ENCODE data around the gene SELENOO. TPM values are rescaled to one million over a fixed set of nuclear protein-coding genes. Genes with fewer than 3 reads are reported as not detected.

The SELENOO gene
- total and polyA plus RNA-seq, 2 of the 13 experiments (the other 11 are each of a cell fraction or from before 2014, with no cell fraction given): 14.4 to 19.0 TPM

DNA sequence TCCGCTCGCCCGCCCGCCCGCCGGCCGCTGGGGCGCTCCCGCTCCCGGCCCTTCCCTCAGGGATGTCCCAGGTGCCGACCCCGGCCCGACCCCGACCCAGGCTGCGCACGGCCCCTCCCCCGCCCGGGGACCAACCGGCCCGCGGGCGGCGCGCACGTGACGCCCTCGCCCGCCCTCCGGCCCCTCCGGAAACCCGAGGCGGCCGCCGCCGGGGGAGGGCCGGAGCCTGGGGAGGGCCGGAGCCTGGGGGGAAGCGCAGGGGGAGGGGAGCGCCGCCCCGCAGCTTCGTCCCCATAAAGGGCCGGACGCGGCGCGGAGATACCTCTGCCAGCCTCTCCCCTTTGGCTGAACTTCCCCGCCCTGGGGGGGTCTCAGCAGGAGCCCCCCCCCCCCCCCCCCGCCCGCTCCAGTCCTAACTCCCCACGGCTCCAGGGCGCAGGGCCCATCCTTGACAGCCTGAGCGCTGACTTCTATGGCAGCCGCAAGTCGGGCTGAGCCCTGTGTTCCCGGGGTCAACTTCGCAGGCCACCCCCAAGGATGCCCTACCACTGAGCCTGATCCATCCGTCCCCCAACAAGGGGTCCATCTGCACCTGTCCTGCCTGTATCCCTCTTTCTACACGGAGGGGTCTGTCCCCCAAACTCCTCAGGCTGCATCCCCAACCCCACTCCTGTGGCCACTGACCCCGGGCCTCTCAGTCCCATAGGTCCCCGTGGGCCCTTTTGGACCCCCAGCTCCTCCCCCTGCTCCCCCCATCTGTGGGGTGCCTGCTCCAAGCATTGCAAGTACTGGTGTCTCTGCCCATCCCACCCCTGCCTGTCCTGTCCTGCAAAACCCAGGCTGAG, 61.0 kb downstream of the SELENOO start, which contains the start of gene MAPK12 (continued):
- TF ChIP-seq ZBTB7A (CRISPR knock-in tag; IDR thresholded peaks at IDR 0.05): no peak
- TF ChIP-seq NCOA2 (CRISPR knock-in tag; IDR thresholded peaks at IDR 0.05): no peak
- TF ChIP-seq, protein P1, sequence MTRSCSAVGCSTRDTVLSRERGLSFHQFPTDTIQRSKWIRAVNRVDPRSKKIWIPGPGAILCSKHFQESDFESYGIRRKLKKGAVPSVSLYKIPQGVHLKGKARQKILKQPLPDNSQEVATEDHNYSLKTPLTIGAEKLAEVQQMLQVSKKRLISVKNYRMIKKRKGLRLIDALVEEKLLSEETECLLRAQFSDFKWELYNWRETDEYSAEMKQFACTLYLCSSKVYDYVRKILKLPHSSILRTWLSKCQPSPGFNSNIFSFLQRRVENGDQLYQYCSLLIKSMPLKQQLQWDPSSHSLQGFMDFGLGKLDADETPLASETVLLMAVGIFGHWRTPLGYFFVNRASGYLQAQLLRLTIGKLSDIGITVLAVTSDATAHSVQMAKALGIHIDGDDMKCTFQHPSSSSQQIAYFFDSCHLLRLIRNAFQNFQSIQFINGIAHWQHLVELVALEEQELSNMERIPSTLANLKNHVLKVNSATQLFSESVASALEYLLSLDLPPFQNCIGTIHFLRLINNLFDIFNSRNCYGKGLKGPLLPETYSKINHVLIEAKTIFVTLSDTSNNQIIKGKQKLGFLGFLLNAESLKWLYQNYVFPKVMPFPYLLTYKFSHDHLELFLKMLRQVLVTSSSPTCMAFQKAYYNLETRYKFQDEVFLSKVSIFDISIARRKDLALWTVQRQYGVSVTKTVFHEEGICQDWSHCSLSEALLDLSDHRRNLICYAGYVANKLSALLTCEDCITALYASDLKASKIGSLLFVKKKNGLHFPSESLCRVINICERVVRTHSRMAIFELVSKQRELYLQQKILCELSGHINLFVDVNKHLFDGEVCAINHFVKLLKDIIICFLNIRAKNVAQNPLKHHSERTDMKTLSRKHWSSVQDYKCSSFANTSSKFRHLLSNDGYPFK (CRISPR knock-in tag; IDR thresholded peaks at IDR 0.05; ENCODE audit: borderline replicate concordance): no peak
- no peak for TF ChIP-seq ZFP36L1 (CRISPR knock-in tag; IDR thresholded peaks at IDR 0.05)
- no peak for TF ChIP-seq ZNF788 (CRISPR knock-in tag; IDR thresholded peaks at IDR 0.05; ENCODE audit: borderline replicate concordance)
- TF ChIP-seq MYC (CRISPR knock-in tag; IDR thresholded peaks at IDR 0.05; ENCODE audit: borderline replicate concordance): no peak
- no peak for TF ChIP-seq POGZ (CRISPR knock-in tag; IDR thresholded peaks at IDR 0.05)
- TF ChIP-seq, protein P2, sequence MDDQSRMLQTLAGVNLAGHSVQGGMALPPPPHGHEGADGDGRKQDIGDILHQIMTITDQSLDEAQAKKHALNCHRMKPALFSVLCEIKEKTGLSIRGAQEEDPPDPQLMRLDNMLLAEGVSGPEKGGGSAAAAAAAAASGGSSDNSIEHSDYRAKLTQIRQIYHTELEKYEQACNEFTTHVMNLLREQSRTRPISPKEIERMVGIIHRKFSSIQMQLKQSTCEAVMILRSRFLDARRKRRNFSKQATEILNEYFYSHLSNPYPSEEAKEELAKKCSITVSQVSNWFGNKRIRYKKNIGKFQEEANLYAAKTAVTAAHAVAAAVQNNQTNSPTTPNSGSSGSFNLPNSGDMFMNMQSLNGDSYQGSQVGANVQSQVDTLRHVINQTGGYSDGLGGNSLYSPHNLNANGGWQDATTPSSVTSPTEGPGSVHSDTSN (CRISPR knock-in tag; IDR thresholded peaks at IDR 0.05; ENCODE audit: borderline replicate concordance): no peak
- TF ChIP-seq NR2C2 (CRISPR knock-in tag; IDR thresholded peaks at IDR 0.05; ENCODE audit: borderline replicate concordance): peak; percentile 31; the same call in 1 of the 2 replicates
- TF ChIP-seq, protein P3, sequence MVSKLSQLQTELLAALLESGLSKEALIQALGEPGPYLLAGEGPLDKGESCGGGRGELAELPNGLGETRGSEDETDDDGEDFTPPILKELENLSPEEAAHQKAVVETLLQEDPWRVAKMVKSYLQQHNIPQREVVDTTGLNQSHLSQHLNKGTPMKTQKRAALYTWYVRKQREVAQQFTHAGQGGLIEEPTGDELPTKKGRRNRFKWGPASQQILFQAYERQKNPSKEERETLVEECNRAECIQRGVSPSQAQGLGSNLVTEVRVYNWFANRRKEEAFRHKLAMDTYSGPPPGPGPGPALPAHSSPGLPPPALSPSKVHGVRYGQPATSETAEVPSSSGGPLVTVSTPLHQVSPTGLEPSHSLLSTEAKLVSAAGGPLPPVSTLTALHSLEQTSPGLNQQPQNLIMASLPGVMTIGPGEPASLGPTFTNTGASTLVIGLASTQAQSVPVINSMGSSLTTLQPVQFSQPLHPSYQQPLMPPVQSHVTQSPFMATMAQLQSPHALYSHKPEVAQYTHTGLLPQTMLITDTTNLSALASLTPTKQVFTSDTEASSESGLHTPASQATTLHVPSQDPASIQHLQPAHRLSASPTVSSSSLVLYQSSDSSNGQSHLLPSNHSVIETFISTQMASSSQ (IDR thresholded peaks at IDR 0.05; ENCODE audit: low read depth): no peak
- TF ChIP-seq, protein P3 (CRISPR knock-in tag; IDR thresholded peaks at IDR 0.05; ENCODE audit: borderline replicate concordance): no peak
- TF ChIP-seq MAFF (IDR thresholded peaks at IDR 0.05; ENCODE audit: low read depth, low read length): no peak

Data from HepG2 (cell line).